ENCODE data around the gene OTOS.

DNA sequence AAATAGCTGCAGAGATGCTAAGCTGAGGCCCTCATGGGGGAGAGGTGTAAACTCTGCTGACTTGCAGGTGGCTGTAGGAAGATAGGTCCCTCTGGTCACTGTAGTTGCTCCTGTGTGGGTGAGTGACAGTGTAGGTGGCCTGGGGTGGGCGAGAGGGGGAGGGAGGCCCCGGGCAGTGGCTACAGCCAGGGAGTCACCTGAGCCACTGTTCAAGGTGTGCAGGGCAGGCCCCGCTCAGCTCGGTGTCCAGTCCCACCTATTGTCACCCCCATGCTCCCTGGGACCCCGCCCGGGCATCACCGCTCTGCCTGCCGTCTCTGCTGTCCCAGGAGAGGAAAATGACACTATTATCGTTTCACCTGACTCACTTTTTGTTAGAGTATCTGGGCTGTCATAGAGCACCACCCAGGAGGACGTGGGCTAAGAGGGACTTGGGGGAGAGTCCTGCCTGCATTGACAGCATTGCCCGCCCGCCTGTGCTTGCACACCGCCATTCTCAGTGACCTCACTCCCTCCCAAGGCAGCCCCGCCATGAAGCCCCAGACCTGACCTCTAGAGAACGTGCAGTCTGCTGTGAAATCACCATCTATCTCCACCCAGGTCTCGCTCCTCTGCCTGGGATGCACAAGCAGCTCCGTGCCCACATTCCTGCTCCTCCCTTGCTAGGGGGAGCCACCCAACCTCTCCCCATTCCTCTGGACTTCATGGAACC lies 33.5 kb downstream of the OTOS start:
- no peak for TF ChIP-seq NFIC (IDR thresholded peaks at IDR 0.05)
- TF ChIP-seq REST (IDR thresholded peaks at IDR 0.05; ENCODE audit: low read depth): no peak
- TF ChIP-seq MAX (IDR thresholded peaks at IDR 0.05): no peak
